Calu3 (cell line): Measurements from ENCODE around the gene CD3G. TPM values are rescaled to one million over a fixed set of nuclear protein-coding genes. Genes with fewer than 3 reads are reported as not detected.

ENCODE experiments used
- BruUV-seq: library from RNA; stranded (reverse); fragments of 400-500 nt; replicated peaks from 2 replicates; lab custom pipeline; 2021; lab: Mats Ljungman, UMichigan
- CTCF ChIA-PET: fragments of 300-600 bp; sonication (Branson Sonifier 250); formaldehyde crosslinking; loops from one replicate; lab custom pipeline; 2022; ENCODE audit warnings: antibody characterized with exemption; lab: Charles Lee
- DNase-seq: peaks from one replicate; pipeline ENCODE4 v3.0.0; 2022
- H3K27ac Mint-ChIP-seq: one replicate; pipeline ENCODE4 v1.8.0; 2022; ENCODE audit warnings: mixed read lengths; ENCODE audit not compliant: unreplicated experiment
- H3K27me3 Mint-ChIP-seq: one replicate; pipeline ENCODE4 v1.8.0; 2022; ENCODE audit warnings: mixed read lengths; ENCODE audit not compliant: unreplicated experiment
- H3K36me3 Mint-ChIP-seq: one replicate; pipeline ENCODE4 v1.8.0; 2022; ENCODE audit warnings: mild to moderate bottlenecking, moderate library complexity, mixed read lengths; ENCODE audit not compliant: insufficient read depth, unreplicated experiment
- H3K4me1 Mint-ChIP-seq: one replicate; pipeline ENCODE4 v1.8.0; 2022; ENCODE audit warnings: mild to moderate bottlenecking, low read depth, mixed read lengths; ENCODE audit not compliant: unreplicated experiment
- H3K4me3 Mint-ChIP-seq: one replicate; pipeline ENCODE4 v1.8.0; 2022; ENCODE audit warnings: mild to moderate bottlenecking, low read depth, moderate library complexity, mixed read lengths; ENCODE audit not compliant: unreplicated experiment
- H3K9me3 Mint-ChIP-seq: one replicate; pipeline ENCODE4 v1.8.0; 2022; ENCODE audit warnings: low read depth, mixed read lengths; ENCODE audit not compliant: unreplicated experiment
- intact Hi-C: fragments of 100-400 bp; cut with micrococcal nuclease; formaldehyde crosslinking; loops from one replicate; pipeline ENCODE4 v1.10.0; 2022; ENCODE audit not compliant: unreplicated experiment
- total RNA-seq: library from RNA; stranded (reverse); gene quantifications from 2 replicates; pipeline ENCODE4 v1.2.3, GENCODE V29; 2022
- TF ChIP-seq, protein P1 (sequence below): fragments of 200-600 bp; IDR thresholded peaks from one replicate; pipeline ENCODE4 v1.8.0; 2022; ENCODE audit warnings: antibody characterized with exemption; ENCODE audit not compliant: unreplicated experiment

The CD3G gene
- total RNA-seq, 1 experiment from 2014 or later: not detected

DNA sequence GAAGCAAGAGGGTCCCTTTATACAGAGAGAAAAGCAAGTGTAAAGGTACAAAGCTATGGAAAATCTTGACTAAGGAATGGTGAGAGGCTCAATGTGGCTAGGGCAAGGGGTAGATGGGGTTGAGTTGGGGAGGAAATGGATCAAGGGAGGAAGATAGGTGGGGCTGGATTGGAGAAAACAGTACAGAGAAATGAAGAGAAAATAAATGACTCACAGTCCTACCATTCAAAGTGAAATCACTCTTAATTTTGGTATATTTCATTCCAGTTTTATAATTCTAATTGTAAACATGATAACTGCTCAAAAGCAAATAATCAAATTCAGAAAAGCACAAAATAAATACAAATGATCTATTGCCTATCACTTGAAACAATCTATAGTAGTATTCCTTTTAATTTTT, 31.8 kb downstream of the CD3G start:
- no TSS peak for BruUV-seq
- TF ChIP-seq, protein P1, sequence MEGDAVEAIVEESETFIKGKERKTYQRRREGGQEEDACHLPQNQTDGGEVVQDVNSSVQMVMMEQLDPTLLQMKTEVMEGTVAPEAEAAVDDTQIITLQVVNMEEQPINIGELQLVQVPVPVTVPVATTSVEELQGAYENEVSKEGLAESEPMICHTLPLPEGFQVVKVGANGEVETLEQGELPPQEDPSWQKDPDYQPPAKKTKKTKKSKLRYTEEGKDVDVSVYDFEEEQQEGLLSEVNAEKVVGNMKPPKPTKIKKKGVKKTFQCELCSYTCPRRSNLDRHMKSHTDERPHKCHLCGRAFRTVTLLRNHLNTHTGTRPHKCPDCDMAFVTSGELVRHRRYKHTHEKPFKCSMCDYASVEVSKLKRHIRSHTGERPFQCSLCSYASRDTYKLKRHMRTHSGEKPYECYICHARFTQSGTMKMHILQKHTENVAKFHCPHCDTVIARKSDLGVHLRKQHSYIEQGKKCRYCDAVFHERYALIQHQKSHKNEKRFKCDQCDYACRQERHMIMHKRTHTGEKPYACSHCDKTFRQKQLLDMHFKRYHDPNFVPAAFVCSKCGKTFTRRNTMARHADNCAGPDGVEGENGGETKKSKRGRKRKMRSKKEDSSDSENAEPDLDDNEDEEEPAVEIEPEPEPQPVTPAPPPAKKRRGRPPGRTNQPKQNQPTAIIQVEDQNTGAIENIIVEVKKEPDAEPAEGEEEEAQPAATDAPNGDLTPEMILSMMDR: no peak
- CTCF ChIA-PET: interaction anchor here (0.6 to 1.1 kb wide), 2 partner anchors 14 to 25 kb away, joined by 3 read pairs; no protein-coding TSS in a partner anchor
- Mint-ChIP-seq H3K27me3 (no peaks in the 10 kb centered on the region), H3K4me3 (no peak overlapping the region), H3K4me1 (no peaks in the 10 kb centered on the region), H3K27ac (no peak overlapping the region), H3K36me3 (peaks cover 19% of the 10 kb centered on the region), H3K9me3 (no peaks in the 10 kb centered on the region)
- intact Hi-C loops: no loop called here
- DNase-seq: no peak

DNA sequence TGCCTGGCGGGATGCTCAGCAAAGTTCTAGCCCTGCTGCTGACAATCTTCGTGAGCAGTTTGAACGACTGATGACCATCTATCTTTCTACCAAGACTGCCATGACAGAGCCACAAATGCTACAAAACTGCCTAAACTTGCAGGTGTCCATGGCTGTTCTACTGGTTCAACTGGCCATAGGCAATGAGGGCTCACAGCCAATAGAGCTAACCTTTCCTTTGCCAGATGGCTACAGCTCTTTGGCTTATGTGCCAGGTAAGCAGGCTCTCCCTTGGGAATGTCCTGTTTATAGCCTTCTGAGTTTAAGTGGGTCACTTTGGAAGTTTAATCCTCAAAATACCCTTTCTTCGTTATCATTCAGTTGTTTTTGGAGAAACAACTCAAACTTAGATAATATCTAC, 35.4 kb downstream of the CD3G start:
- TF ChIP-seq, protein P1: no peak
- Mint-ChIP-seq H3K36me3 (peaks cover 12% of the 10 kb centered on the region), H3K4me3 (no peak overlapping the region), H3K27ac (no peak overlapping the region), H3K4me1 (no peaks in the 10 kb centered on the region), H3K27me3 (no peaks in the 10 kb centered on the region), H3K9me3 (no peaks in the 10 kb centered on the region)
- CTCF ChIA-PET: no interaction called here
- DNase-seq: no peak
- BruUV-seq: no TSS peak
- intact Hi-C loops: no loop called here

DNA sequence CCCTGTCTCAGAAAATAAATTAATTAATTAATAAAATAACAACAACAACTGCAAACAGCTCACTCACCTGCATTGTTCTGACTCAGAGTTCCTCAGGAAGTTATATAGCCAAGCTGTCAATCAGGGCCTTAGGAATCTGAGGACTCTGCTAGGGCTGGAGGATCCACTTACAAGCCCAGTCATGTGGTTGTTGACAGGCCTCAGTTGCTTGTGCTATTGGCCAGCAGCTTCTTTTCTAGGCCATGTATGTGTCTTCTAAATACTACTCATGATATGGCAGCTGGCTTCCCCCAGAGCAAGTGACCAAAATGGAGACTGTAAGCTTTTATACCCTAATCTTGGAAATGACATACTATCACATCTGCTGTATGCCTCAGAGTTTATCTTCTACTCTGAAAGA, 36.4 kb downstream of the CD3G start:
- intact Hi-C loops: no loop called here

DNA sequence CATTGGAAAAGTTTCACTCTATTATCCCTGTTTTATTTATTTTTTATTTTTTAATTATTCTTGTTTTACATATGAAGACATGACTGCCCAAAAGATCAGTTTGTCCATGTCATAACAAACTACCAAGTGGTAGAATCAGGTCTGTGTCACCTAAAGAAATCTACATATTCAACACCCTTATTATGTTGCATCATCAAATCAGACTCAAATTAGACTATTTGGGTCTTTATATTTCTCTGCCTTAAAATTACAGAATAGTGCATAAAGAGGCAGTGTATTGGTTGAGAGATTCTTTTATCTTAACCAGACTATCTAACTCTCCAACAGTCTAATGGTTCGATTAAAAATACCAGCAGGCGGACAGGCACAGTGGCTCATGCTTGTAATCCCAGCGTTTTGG, 38.8 kb downstream of the CD3G start:
- no TSS peak for BruUV-seq
- intact Hi-C loops: no loop called here
- Mint-ChIP-seq H3K27me3 (no peaks in the 10 kb centered on the region), H3K36me3 (peaks cover 28% of the 10 kb centered on the region), H3K27ac (no peak overlapping the region), H3K9me3 (no peaks in the 10 kb centered on the region), H3K4me1 (no peaks in the 10 kb centered on the region), H3K4me3 (no peak overlapping the region)
- CTCF ChIA-PET: no interaction called here
- no peak for DNase-seq
- TF ChIP-seq, protein P1: no peak

More for the DNA sequence above, 36.4 kb downstream of the CD3G start:
- Mint-ChIP-seq H3K27ac (no peak overlapping the region), H3K4me1 (no peaks in the 10 kb centered on the region), H3K36me3 (peaks cover 17% of the 10 kb centered on the region), H3K9me3 (no peaks in the 10 kb centered on the region), H3K4me3 (no peak overlapping the region), H3K27me3 (no peaks in the 10 kb centered on the region)
- BruUV-seq: no TSS peak
- CTCF ChIA-PET: no interaction called here
- TF ChIP-seq, protein P1: no peak
- DNase-seq: no peak
